ENCODE measurements around the gene TMEM190. TPM values are rescaled to one million over a fixed set of nuclear protein-coding genes. Genes with fewer than 3 reads are reported as not detected.

TMEM190 gene
- total RNA-seq, 2 donors from 2014 or later, result not detected

DNA sequence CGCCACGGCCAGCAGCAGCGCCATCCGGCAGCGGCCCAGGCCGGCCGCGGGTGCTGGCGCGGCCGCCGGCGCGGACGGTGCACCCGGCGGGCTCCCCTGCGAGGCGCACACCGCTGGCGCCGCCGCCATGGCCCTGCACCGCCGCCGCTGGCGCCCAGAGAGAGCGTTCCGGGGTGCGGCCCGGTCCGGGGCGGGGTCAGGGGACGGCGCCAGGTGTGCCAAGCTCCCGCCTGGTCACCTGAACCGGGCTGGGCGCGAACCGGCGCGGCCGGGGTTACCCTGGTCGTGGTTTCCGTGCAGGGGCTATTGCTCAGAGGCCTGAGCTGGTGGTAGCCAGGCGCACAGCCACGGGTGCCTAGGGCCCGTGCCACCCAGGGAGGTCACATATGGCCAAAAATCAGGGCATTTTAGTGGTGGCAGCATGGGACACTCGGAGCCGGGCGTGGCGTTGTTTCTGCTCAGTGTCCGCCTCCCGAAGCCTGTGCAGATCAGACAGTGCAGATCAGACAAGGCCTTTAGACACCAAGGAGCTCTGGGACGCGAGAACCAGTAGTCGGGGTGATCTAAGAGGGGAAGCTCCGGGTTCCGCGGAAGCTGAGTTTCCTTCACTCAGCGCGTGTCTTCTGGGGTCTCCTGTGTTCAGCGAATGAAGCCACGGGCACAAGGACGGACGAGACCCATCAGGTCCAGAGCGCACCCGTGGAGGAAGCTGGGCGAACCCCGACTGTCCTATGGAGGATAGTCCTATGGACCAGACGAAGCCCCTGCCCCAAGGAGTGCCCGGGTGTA, 7.7 kb downstream of the TMEM190 start, which contains the start of gene TMEM238:
TSS of gene TMEM238 (minus strand) at position 162 of the 789 bp plus-strand sequence. CDS start at position 129, 33 bp downstream.
- Mint-ChIP-seq H3K27me3 (ENCODE audit: low read depth) (no peaks in the 10 kb centered on the region), H3K4me1 (ENCODE audit: low read depth) (peaks cover 61% of the 10 kb centered on the region), H3K36me3 (ENCODE audit: insufficient read depth in 2 of 2) (peaks cover 15 to 28% of the 10 kb centered on the region in 2 donors), H3K4me3 (peak within 1 kb of the TSS; percentile 92 to 99), H3K9me3 (peaks cover 0 to 2% of the 10 kb centered on the region in 2 donors), H3K27ac (peak within 1 kb of the TSS; percentile 90)
- DNase-seq (peak; percentile 58 to 59), ATAC-seq (replicated peaks in 1 of 2) (peak; percentile 20 to 27)

DNA sequence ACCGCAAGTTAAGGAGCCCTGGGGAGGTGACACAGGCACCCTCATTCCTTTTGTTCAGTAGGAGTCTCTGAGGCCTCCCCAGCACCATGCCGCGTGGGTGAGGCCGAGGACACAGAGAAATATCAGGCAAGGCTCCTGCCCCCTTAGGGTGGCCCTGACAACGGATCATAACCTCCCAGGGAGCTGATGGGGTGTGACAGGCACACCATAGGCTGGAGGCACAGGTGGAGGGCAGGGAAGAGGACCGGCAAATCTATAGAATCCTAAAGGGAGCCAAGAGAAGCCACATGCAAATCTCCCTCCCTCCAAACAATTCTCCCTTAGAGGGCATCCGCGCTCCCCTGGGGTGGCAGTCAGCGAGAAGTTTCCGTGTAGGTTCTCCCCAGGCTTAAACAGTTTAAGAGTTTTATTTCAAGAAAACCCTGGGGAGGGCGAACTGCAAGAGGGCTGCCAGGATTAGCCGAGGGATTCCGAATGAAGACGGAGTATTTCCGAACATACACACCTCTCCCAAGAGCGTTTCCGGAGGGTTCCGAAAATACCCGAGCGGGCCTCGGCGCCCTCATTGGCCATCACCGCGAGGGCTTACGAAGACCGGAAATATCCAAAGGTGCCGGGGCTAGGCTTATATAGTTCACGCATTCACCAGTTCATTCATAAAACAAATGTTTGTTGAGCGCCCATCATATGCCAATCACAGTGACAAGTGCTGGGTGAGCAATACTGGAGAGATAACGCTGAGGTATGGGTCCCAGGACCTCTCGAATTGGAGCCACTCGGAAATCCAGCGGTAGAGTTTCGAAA, 8.5 kb downstream of the TMEM190 start:
- peaks cover 19 to 33% of the 10 kb centered on the region in 2 donors for H3K36me3 Mint-ChIP-seq (ENCODE audit: insufficient read depth in 2 of 2)
- no peaks in the 10 kb centered on the region for H3K27me3 Mint-ChIP-seq (ENCODE audit: low read depth)
- peak overlapping the region; percentile 92 to 99 for H3K4me3 Mint-ChIP-seq
- peak overlapping the region; percentile 89 for H3K27ac Mint-ChIP-seq
- DNase-seq, result peak; percentile 94 to 98
- H3K9me3 Mint-ChIP-seq, result peaks cover 0 to 2% of the 10 kb centered on the region in 2 donors
- ATAC-seq (replicated peaks in 1 of 2), result peak; percentile 78 to 85
- H3K4me1 Mint-ChIP-seq (ENCODE audit: low read depth), result peaks cover 67% of the 10 kb centered on the region

DNA sequence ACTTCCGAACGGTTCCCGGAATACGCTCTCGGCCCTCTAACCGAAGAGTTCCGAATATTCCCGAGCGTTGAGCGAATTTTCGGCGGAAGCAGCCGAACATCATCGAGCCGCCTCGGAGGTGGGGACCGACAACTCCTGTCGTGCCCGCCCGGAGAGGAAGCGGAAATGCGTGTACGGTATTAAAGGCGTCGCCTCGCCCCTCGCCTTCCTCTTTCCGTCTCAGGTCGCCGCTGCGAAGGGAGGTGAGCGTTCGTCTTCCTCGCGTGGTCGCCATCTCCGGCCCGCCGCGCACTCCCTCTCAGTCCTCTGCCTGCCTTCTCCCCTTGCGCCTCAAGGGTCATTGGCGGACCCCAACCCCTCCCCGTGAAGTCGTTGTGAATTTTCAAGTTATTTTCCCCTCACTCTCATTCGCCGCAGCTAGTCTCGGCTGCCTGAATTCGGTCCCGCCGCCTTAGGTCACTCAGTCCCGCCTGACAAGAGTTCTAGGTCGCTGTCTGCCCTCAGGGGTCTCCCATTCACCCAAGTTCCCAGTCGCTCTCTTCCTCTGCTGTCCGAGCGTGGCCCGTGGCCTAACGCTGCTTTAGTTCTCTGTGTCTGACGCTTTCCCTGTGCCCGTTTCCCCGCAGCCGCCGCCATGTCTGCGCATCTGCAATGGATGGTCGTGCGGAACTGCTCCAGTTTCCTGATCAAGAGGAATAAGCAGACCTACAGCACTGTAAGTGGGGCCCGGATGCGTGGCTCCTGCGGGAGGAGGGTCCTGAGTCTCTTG, 9.3 kb downstream of the TMEM190 start, which contains the start of gene RPL28:
TSS of gene RPL28 (plus strand) at position 209 of the 769 bp plus-strand sequence. CDS start at position 635, 426 bp downstream.
- H3K9me3 Mint-ChIP-seq, result peaks cover 0 to 2% of the 10 kb centered on the region in 2 donors
- no peaks in the 10 kb centered on the region for H3K27me3 Mint-ChIP-seq (ENCODE audit: low read depth)
- H3K4me1 Mint-ChIP-seq (ENCODE audit: low read depth), result peaks cover 72% of the 10 kb centered on the region
- peaks cover 21 to 37% of the 10 kb centered on the region in 2 donors for H3K36me3 Mint-ChIP-seq (ENCODE audit: insufficient read depth in 2 of 2)
- H3K4me3 Mint-ChIP-seq, result peak within 1 kb of the TSS; percentile 92 to 99
- peak; percentile 70 to 72 for ATAC-seq (replicated peaks in 1 of 2)
- H3K27ac Mint-ChIP-seq, result peak within 1 kb of the TSS; percentile 89
- DNase-seq, result peak; percentile 97 to 99

DNA sequence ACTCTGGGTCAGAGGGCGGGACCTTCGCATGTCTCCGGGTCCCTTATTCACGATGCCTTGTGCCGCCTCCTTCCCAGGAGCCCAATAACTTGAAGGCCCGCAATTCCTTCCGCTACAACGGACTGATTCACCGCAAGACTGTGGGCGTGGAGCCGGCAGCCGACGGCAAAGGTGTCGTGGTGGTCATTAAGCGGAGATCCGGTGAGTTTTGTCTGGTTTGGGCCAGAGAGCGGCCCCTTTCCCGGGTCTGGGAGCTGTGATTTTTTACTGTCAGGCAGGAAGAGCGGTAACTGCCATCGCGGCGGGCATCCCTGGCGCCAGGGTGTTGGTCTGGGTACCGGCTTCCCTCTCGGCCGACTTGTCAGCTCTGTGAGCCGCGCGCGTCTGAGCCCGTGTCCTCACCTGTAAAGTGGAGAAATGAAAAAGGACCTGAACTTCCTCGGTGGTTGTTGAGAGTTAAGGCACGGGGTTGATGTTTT, 9.9 kb downstream of the TMEM190 start:
- no peak for ATAC-seq (replicated peaks in 1 of 2)
- peaks cover 0 to 2% of the 10 kb centered on the region in 2 donors for H3K9me3 Mint-ChIP-seq
- DNase-seq, result no peak
- no peaks in the 10 kb centered on the region for H3K27me3 Mint-ChIP-seq (ENCODE audit: low read depth)
- H3K4me3 Mint-ChIP-seq, result peak overlapping the region; percentile 92 to 99
- H3K4me1 Mint-ChIP-seq (ENCODE audit: low read depth), result peaks cover 71% of the 10 kb centered on the region
- peaks cover 21 to 34% of the 10 kb centered on the region in 2 donors for H3K36me3 Mint-ChIP-seq (ENCODE audit: insufficient read depth in 2 of 2)
- peak overlapping the region; percentile 89 for H3K27ac Mint-ChIP-seq

DNA sequence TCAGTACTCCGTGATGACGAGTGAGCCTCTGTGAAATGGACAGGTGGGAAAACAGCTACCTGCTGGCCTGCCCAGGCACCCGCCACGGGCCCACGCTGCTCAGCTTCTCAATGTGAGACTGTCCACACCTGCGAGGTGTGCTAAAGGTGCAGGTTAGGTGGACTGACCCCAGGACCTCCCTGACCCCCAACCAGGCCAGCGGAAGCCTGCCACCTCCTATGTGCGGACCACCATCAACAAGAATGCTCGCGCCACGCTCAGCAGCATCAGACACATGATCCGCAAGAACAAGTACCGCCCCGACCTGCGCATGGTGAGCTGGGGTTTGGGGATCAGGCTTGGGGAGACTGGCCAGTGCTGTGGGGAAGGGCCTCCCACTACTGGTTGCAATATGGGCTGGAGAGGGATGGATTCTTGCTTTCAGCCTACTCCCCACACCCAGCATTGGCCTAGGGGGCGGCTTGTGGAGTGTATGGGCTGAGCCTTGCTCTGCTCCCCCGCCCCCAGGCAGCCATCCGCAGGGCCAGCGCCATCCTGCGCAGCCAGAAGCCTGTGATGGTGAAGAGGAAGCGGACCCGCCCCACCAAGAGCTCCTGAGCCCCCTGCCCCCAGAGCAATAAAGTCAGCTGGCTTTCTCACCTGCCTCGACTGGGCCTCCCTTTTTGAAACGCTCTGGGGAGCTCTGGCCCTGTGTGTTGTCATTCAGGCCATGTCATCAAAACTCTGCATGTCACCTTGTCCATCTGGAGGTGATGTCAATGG, 11.3 kb downstream of the TMEM190 start:
- H3K4me1 Mint-ChIP-seq (ENCODE audit: low read depth), result peaks cover 57% of the 10 kb centered on the region
- peaks cover 15 to 32% of the 10 kb centered on the region in 2 donors for H3K36me3 Mint-ChIP-seq (ENCODE audit: insufficient read depth in 2 of 2)
- ATAC-seq (replicated peaks in 1 of 2) (no peak), DNase-seq (no peak)
- peak overlapping the region; percentile 89 for H3K27ac Mint-ChIP-seq
- H3K27me3 Mint-ChIP-seq (ENCODE audit: low read depth), result no peaks in the 10 kb centered on the region
- peak overlapping the region; percentile 92 to 99 for H3K4me3 Mint-ChIP-seq
- H3K9me3 Mint-ChIP-seq, result no peaks in the 10 kb centered on the region

DNA sequence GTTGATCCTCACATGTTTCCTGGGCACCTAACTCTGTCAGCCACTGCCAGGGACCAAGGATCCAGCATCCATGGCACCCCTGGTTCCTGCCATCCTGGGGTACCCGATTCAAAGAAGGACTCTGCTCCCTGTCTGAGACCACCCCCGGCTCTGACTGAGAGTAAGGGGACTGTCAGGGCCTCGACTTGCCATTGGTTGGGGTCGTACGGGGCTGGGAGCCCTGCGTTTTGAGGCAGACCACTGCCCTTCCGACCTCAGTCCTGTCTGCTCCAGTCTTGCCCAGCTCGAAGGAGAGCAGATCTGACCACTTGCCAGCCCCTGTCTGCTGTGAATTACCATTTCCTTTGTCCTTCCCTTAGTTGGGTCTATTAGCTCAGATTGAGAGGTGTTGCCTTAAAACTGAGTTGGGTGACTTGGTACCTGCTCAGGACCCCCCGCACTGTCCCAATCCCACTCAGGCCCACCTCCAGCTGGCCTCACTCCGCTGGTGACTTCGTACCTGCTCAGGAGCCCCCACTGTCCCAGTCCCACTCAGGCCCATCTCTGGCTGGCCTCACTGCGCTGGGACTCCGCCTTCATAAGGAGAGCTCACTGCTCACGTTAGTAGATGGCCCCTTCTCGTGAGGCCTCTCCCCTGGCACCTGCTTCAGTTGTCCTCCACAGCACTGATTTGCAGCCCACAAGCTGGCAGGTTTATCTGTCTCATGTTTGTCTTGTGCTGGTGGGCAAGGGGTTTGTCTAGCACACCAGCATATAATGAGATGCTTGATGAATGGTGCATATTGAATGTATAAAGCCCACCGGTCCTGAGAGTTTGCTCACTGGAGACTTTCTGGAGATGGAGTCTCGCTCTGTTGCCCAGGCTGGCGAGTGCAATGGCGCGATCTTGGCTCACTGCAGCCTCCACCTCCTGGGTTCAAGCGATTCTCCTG, 13.0 kb downstream of the TMEM190 start:
- H3K4me3 Mint-ChIP-seq, result peak overlapping the region in 1 of 2 donors; percentile 55
- H3K9me3 Mint-ChIP-seq, result no peaks in the 10 kb centered on the region
- ATAC-seq (replicated peaks in 1 of 2) (no peak), DNase-seq (no peak)
- peaks cover 15 to 32% of the 10 kb centered on the region in 2 donors for H3K36me3 Mint-ChIP-seq (ENCODE audit: insufficient read depth in 2 of 2)
- H3K27me3 Mint-ChIP-seq (ENCODE audit: low read depth), result no peaks in the 10 kb centered on the region
- H3K4me1 Mint-ChIP-seq (ENCODE audit: low read depth), result peaks cover 50% of the 10 kb centered on the region
- peak overlapping the region; percentile 92 for H3K27ac Mint-ChIP-seq

DNA sequence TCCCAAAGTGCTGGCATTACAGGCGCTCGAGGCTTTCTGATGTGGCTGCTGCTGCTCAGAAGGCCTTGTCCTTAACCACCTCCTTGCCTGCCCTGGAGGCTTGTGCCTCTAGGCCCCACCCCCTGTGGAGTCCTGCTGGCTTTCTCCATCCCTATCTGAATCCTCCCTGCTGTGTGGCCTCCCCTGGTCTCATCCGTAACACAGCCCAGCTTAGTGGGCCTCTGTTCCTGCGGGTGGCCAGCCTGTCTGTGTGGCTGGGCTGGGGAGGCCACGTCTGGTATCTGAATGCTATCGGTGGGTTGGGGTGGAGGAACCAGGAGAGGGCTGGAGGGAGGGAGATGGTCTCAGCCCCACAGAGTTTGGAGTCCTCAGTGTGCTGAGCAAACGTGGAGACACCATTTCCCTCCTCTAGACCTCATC, 13.8 kb downstream of the TMEM190 start:
- H3K27ac Mint-ChIP-seq, result no peak overlapping the region
- no peaks in the 10 kb centered on the region for H3K9me3 Mint-ChIP-seq
- H3K36me3 Mint-ChIP-seq (ENCODE audit: insufficient read depth in 2 of 2), result peaks cover 15 to 32% of the 10 kb centered on the region in 2 donors
- no peak overlapping the region for H3K4me3 Mint-ChIP-seq
- peaks cover 46% of the 10 kb centered on the region for H3K4me1 Mint-ChIP-seq (ENCODE audit: low read depth)
- no peaks in the 10 kb centered on the region for H3K27me3 Mint-ChIP-seq (ENCODE audit: low read depth)
- ATAC-seq (replicated peaks in 1 of 2) (no peak), DNase-seq (no peak)

DNA sequence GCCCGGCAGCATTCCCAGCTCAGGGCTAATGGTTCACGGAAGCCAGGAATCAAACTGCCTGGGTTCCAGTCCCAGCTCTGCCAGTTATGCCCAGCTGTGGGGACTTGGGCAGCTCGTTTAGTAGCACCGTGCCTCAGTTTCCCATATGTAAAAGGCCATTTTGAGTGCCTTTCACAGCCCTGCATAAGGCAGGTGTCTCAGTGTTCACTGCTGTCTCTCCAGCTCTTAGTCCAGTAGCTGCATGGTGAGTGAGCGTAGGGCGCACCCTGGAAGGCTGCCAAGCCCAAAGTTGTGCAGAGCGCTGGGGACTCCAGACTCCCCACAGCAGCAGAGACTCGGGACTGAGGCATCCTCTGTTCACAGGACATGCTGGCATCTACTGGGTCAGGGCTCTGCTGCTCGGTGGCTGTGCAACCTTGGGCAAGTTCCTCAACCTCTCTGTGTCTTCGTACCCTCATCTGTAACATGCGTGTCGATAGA, 14.6 kb downstream of the TMEM190 start:
- ATAC-seq (replicated peaks in 1 of 2), result peak in 1 of 2 donors; percentile 10
- Mint-ChIP-seq H3K4me3 (no peak overlapping the region), H3K9me3 (no peaks in the 10 kb centered on the region), H3K36me3 (ENCODE audit: insufficient read depth in 2 of 2) (peaks cover 12 to 27% of the 10 kb centered on the region in 2 donors), H3K27me3 (ENCODE audit: low read depth) (no peaks in the 10 kb centered on the region), H3K27ac (no peak overlapping the region), H3K4me1 (ENCODE audit: low read depth) (peaks cover 43% of the 10 kb centered on the region)
- no peak for DNase-seq

DNA sequence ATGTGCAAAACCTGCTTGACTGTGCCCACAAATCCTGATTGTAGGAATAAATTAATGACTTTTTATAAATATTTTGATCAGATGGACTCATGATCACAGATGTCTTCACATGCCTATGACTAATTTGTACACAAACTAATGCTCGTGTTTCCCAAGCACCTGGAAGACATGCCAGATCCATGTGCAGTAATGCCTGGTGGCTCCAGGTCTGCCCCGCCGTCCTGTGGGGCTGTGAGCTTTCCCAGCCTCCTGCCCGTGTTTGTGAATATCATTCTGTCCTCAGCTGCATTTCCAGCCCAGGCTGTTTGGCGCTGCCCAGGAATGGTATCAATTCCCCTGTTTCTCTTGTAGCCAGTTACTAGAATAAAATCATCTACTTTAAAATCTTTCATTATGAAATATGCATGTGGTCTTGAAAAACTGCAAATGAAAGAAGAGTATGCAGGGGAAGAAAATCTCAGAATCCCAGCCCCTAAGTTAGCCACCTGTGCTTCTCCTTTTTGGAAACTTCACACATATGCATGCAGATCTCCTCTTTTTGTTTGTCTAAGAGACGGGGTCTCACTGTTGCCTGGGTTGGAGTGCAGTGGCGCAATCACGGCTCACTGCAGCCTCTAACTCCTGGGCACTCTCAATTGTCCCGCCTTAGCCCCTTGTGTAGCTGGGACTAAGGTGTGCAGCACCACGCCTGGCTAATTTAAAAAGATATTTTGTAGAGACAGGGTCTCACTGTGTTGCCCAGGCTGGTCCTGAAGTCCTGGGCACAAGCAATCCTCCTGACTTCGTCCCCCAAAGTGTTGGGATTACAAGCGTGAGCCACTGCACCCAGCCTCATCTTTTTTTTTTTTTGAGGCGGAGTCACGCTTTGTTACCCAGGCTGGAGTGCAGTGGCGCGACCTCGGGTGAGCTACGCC, 15.3 kb downstream of the TMEM190 start:
- H3K9me3 Mint-ChIP-seq, result no peaks in the 10 kb centered on the region
- H3K4me1 Mint-ChIP-seq (ENCODE audit: low read depth), result peaks cover 36% of the 10 kb centered on the region
- H3K27ac Mint-ChIP-seq, result no peak overlapping the region
- H3K27me3 Mint-ChIP-seq (ENCODE audit: low read depth), result no peaks in the 10 kb centered on the region
- DNase-seq, result no peak
- ATAC-seq (replicated peaks in 1 of 2), result no peak
- H3K36me3 Mint-ChIP-seq (ENCODE audit: insufficient read depth in 2 of 2), result peaks cover 8 to 20% of the 10 kb centered on the region in 2 donors
- H3K4me3 Mint-ChIP-seq, result no peak overlapping the region
